ENCODE measurements around the gene ARL8B. TPM values are rescaled to one million over a fixed set of nuclear protein-coding genes. Genes with fewer than 3 reads are reported as not detected.

The ARL8B gene
- total RNA-seq, 4 donors from 2014 or later = 60.3 to 74.4 (median 66.0) TPM

- H3K27me3 ChIP-seq = no peaks in the 10 kb centered on the region
- DNase-seq (ENCODE audit: low spot score in 2 of 2) = no peak
- no peaks in the 10 kb centered on the region for H3K9me3 ChIP-seq
- peaks cover 7% of the 10 kb centered on the region for H3K36me3 ChIP-seq
- TF ChIP-seq, protein P1, sequence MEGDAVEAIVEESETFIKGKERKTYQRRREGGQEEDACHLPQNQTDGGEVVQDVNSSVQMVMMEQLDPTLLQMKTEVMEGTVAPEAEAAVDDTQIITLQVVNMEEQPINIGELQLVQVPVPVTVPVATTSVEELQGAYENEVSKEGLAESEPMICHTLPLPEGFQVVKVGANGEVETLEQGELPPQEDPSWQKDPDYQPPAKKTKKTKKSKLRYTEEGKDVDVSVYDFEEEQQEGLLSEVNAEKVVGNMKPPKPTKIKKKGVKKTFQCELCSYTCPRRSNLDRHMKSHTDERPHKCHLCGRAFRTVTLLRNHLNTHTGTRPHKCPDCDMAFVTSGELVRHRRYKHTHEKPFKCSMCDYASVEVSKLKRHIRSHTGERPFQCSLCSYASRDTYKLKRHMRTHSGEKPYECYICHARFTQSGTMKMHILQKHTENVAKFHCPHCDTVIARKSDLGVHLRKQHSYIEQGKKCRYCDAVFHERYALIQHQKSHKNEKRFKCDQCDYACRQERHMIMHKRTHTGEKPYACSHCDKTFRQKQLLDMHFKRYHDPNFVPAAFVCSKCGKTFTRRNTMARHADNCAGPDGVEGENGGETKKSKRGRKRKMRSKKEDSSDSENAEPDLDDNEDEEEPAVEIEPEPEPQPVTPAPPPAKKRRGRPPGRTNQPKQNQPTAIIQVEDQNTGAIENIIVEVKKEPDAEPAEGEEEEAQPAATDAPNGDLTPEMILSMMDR (IDR thresholded peaks at IDR 0.05) = no peak
- TF ChIP-seq POLR2AphosphoS5 (IDR thresholded peaks at IDR 0.05) (no peak), POLR2A (IDR thresholded peaks at IDR 0.05) (no peak), EP300 (IDR thresholded peaks at IDR 0.05) (no peak)
- WGBS = 83% methylated on average over 3 of the region's 3 CpGs
- peaks cover 51% of the 10 kb centered on the region for H3K4me1 ChIP-seq
- H3K27ac ChIP-seq = no peak overlapping the region
- no peak overlapping the region for H3K4me3 ChIP-seq
Measured at GRCh38 chr3:5134019-5134391, 11.9 kb downstream of the ARL8B start.

- no peak overlapping the region for H3K4me3 ChIP-seq
- TF ChIP-seq POLR2A (IDR thresholded peaks at IDR 0.05) (no peak), EP300 (IDR thresholded peaks at IDR 0.05) (no peak), POLR2AphosphoS5 (IDR thresholded peaks at IDR 0.05) (no peak)
- TF ChIP-seq, protein P1 (IDR thresholded peaks at IDR 0.05) = no peak
- DNase-seq (ENCODE audit: low spot score in 2 of 2) = no peak
- H3K4me1 ChIP-seq = peaks cover 51% of the 10 kb centered on the region
- 86% methylated on average over 3 of the region's 3 CpGs for WGBS
- no peak overlapping the region for H3K27ac ChIP-seq
- H3K36me3 ChIP-seq = peaks cover 6% of the 10 kb centered on the region
- no peaks in the 10 kb centered on the region for H3K27me3 ChIP-seq
- H3K9me3 ChIP-seq = no peaks in the 10 kb centered on the region
Measured at GRCh38 chr3:5134499-5134898, 12.4 kb downstream of the ARL8B start.

DNA sequence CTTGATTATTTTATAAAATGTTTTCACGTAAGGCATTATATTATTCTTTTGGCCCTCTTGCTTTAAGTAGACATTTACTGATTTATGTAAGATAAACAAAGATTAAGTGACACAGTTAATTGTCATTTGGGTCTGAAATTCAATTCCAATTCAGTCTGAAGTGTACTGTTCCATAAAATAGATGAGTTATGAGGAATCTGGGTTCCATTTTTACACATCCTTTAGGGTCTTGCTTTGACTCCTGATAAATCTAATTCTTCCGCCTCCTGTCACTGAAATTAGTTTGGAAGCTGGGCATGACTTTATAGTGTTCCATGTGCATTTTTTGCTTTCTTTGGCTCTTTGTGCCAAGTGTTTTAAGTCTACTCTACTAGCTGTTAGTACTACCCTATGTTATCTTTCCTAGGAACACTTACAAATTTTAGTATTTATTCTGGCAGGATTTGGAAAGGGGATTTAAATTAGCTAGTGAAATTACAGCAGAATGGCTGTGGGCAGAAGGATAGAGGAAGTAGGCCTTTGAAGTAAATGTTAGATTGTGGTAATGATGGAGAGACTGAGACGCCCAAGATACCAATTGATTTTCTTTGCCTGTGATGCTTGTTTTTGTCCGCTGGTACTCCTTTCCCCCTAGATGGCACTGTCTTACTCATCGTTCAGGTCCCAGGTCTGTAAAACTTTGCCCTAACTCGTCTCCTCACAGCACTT is 14.3 kb downstream of the ARL8B start:
- WGBS = 52% methylated on average over 6 of the region's 6 CpGs
- no peaks in the 10 kb centered on the region for H3K27me3 ChIP-seq
- H3K4me3 ChIP-seq = no peak overlapping the region
- TF ChIP-seq POLR2AphosphoS5 (IDR thresholded peaks at IDR 0.05) = no peak
- TF ChIP-seq, protein P1 (IDR thresholded peaks at IDR 0.05) = no peak
- TF ChIP-seq EP300 (IDR thresholded peaks at IDR 0.05) = no peak
- no peak for TF ChIP-seq POLR2A (IDR thresholded peaks at IDR 0.05)
- peaks cover 3% of the 10 kb centered on the region for H3K36me3 ChIP-seq
- no peak for DNase-seq (ENCODE audit: low spot score in 2 of 2)
- no peaks in the 10 kb centered on the region for H3K9me3 ChIP-seq
- peak overlapping the region; percentile 40 for H3K27ac ChIP-seq
- H3K4me1 ChIP-seq = peaks cover 66% of the 10 kb centered on the region

DNA sequence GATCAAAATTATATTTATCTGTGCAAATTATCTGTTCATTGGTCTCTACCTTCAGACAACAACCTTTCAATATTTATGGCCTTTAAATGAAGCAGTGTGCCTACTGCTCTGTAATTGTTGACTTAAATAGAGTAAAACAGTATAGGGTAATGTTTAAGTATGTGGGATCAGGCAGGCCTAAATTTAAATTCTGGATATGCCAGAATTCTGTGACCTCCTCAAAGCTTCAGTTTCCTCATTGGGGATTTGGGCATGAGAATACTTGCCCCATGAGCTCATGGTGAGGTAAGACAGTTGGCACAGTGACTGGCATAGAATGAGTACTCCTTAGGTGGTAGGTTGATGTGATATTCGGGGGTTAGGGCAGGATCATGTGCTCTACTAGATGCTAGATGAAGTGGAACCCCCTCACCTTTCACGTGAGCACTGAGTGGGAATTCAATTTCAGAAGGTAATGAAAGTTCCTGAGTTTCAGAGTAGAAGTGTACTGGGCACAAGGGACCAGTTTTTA is 14.9 kb downstream of the ARL8B start:
- WGBS = 72% methylated on average over 2 of the region's 2 CpGs
- Histone ChIP-seq H3K27ac (peak overlapping the region; percentile 40), H3K4me3 (no peak overlapping the region), H3K9me3 (no peaks in the 10 kb centered on the region), H3K4me1 (peaks cover 69% of the 10 kb centered on the region), H3K36me3 (peaks cover 3% of the 10 kb centered on the region), H3K27me3 (no peaks in the 10 kb centered on the region)
- DNase-seq (ENCODE audit: low spot score in 2 of 2) = no peak
- TF ChIP-seq EP300 (IDR thresholded peaks at IDR 0.05) (no peak), POLR2A (IDR thresholded peaks at IDR 0.05) (no peak), POLR2AphosphoS5 (IDR thresholded peaks at IDR 0.05) (no peak)
- TF ChIP-seq, protein P1 (IDR thresholded peaks at IDR 0.05) = no peak

- H3K4me1 ChIP-seq = peaks cover 67% of the 10 kb centered on the region
- DNase-seq (ENCODE audit: low spot score in 2 of 2) = no peak
- 32% methylated on average over 5 of the region's 5 CpGs for WGBS
Measured at GRCh38 chr3:5138214-5138981, 16.3 kb downstream of the ARL8B start.

More at GRCh38 chr3:5138214-5138981, 16.3 kb downstream of the ARL8B start:
- Histone ChIP-seq H3K36me3 (no peaks in the 10 kb centered on the region), H3K27ac (no peak overlapping the region), H3K27me3 (no peaks in the 10 kb centered on the region), H3K9me3 (no peaks in the 10 kb centered on the region), H3K4me3 (no peak overlapping the region)
- TF ChIP-seq, protein P1 (IDR thresholded peaks at IDR 0.05) = no peak
- TF ChIP-seq POLR2AphosphoS5 (IDR thresholded peaks at IDR 0.05) (no peak), EP300 (IDR thresholded peaks at IDR 0.05) (no peak), POLR2A (IDR thresholded peaks at IDR 0.05) (no peak)
